Stimulated activated CD8-positive, alpha-beta memory T cell treated with anti-CD3 and anti-CD28 coated beads, Interleukin-7, amount 100 ng/mL, for 24 hours (primary cell): ENCODE measurements around the gene IL17RD.

Experiments used
- DNase-seq: peaks from one replicate; pipeline ENCODE4 v3.0.0-alpha.2; 2020; ENCODE audit warnings: low read depth

The IL17RD gene

GRCh38 chr3:57164657-57165573, at the start of gene IL17RD:
TSS of gene IL17RD (minus strand) at chr3:57165353. CDS start at chr3:57165286, 67 bp downstream.
- peak; percentile 38 for DNase-seq

GRCh38 chr3:57206423-57206822, 41.3 kb upstream of the IL17RD start:
- no peak for DNase-seq

GRCh38 chr3:57199895-57200297, 34.7 kb upstream of the IL17RD start, which contains the start of gene HESX1:
TSS of gene HESX1 (minus strand) at chr3:57199978. CDS start at chr3:57199918, 60 bp downstream.
- no peak for DNase-seq

GRCh38 chr3:57194641-57195040, 29.5 kb upstream of the IL17RD start:
- DNase-seq: no peak

- DNase-seq: no peak
Measured at GRCh38 chr3:57192028-57192427, 26.9 kb upstream of the IL17RD start.

GRCh38 chr3:57184526-57184925, 19.4 kb upstream of the IL17RD start:
- no peak for DNase-seq

GRCh38 chr3:57179580-57180410, 14.6 kb upstream of the IL17RD start:
- no peak for DNase-seq

GRCh38 chr3:57176045-57176444, 10.9 kb upstream of the IL17RD start:
- no peak for DNase-seq

- DNase-seq: no peak
Measured at GRCh38 chr3:57173687-57174086, 8.5 kb upstream of the IL17RD start.

GRCh38 chr3:57170946-57171345, 5.8 kb upstream of the IL17RD start:
- no peak for DNase-seq

- peak; percentile 28 for DNase-seq
Measured at GRCh38 chr3:57169872-57170623, 4.9 kb upstream of the IL17RD start.

- DNase-seq: no peak
Measured at GRCh38 chr3:57169108-57169507, 4.0 kb upstream of the IL17RD start.

- DNase-seq: no peak
Measured at GRCh38 chr3:57168151-57168550, 3.0 kb upstream of the IL17RD start.

GRCh38 chr3:57166660-57167059, 1.5 kb upstream of the IL17RD start:
- DNase-seq: no peak

- no peak for DNase-seq
Measured at GRCh38 chr3:57165641-57166040, 488 bp upstream of the IL17RD start.

- no peak for DNase-seq
Measured at GRCh38 chr3:57164217-57164656, 916 bp downstream of the IL17RD start.

- DNase-seq: no peak
Measured at GRCh38 chr3:57163751-57164150, 1.4 kb downstream of the IL17RD start.

- no peak for DNase-seq
Measured at GRCh38 chr3:57161915-57162314, 3.2 kb downstream of the IL17RD start.

GRCh38 chr3:57160765-57161538, 4.2 kb downstream of the IL17RD start:
- no peak for DNase-seq

- DNase-seq: no peak
Measured at GRCh38 chr3:57160076-57160764, 4.9 kb downstream of the IL17RD start.
